ENCODE measurements around the gene CERS1. TPM values are rescaled to one million over a fixed set of nuclear protein-coding genes. Genes with fewer than 3 reads are reported as not detected.

Gene CERS1
- total RNA-seq, 2 experiments from 2014 or later: not detected

DNA sequence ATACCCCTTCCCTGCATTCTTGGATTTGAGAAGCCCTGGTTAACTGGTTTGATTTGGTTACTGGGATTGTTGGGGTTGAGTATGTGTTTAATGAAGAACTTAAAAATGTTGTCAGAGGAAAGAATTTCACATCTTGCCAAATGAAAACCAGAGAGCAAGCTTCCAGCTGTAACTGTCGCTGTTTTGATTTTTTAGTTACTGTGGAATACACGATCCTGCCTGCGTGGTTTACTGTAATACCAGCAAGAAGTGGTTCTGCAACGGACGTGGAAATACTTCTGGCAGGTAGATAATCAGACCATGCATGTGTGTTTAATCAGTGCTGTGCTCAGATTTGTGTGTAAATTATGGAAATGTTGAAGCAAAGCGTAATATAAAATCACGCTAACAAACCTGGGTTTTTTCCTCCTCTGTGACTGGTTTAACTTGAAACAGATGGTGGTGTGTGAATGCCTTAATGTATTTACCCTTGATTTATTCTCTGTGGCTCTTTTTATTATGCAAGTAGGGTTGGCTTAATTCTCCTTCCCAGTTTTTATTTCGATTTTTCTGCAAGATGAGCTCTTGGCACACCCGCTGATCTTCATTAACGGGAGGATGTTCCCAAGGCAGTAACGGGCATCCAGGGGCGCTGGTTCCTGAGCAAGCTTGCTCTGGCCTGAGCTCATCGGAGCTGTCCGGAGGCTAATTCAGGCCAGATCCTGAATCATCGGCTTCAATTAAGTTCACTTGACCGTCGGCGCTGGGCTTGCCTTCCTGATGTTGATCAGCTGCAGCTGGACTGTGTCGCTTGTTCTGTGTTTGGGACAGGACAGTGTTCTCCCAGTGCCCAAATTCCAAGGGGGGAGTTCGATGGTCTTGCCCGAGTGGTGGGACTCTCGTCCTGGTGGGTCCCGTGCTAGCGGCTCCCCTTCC is 48.2 kb downstream of the CERS1 start:
- POLR2A ChIA-PET: interaction anchor here (0.6 to 1.5 kb wide), 5 partner anchors 14 to 1387 kb away, joined by 3 to 7 read pairs (median 3); partner anchors contain the start of gene UPF1
- Mint-ChIP-seq H3K36me3 (ENCODE audit: low read depth) (peaks cover 47% of the 10 kb centered on the region), H3K9me3 (ENCODE audit: insufficient read depth) (no peaks in the 10 kb centered on the region), H3K27me3 (ENCODE audit: low read depth) (no peaks in the 10 kb centered on the region), H3K4me1 (ENCODE audit: low read depth) (peaks cover 66% of the 10 kb centered on the region), H3K27ac (no peak overlapping the region), H3K4me3 (no peak overlapping the region)
- DNase-seq: no peak
- no peak for ATAC-seq
- CTCF ChIA-PET: interaction anchor here (0.7 to 8.7 kb wide), 43 partner anchors 7 to 429 kb away, joined by 3 to 104 read pairs (median 3); partner anchors contain the start of genes COMP, ELL, REX1BD and SSBP4

DNA sequence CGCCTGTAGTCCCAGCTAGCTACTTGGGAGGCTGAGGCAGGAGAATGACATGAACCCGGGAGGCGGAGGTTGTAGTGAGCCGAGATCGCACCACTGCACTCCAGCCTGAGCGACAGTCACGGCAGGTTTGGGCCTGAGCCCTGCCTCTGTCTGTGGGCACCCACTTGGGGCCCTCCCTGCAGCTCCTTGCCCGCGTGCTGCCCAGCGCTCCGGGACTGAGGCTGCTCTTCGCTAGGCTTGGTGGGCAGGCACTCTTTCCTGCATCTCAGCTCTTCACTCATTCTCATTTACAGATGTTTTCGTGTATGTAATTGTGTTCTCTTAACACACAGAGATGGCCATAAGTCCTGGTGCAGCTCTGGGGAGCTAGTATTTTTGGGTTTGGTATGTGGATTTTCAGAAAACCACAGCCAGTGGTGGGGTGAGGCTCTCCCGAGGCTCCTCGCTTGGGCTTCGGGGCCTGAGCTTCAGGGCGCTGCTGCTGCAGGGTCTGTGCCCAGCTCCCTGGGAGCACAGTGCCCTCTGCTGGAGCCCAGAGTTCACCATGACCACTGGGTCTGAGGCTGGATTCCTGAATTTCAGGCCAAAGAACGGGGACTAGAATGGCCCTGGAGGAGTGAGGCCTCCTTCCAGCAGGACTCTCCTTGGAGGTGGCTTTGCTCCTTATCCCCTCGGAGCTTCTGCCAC is 49.0 kb downstream of the CERS1 start:
- CTCF ChIA-PET: interaction anchor here (0.5 to 8.7 kb wide), 52 partner anchors 8 to 428 kb away, joined by 3 to 104 read pairs (median 3); partner anchors contain the start of genes COMP, ELL, REX1BD and SSBP4
- Mint-ChIP-seq H3K4me1 (ENCODE audit: low read depth) (peaks cover 69% of the 10 kb centered on the region), H3K4me3 (no peak overlapping the region), H3K36me3 (ENCODE audit: low read depth) (peaks cover 45% of the 10 kb centered on the region), H3K27me3 (ENCODE audit: low read depth) (no peaks in the 10 kb centered on the region), H3K9me3 (ENCODE audit: insufficient read depth) (no peaks in the 10 kb centered on the region), H3K27ac (peak overlapping the region; percentile 60)
- DNase-seq (peak; percentile 74), ATAC-seq (peak; percentile 78)
- POLR2A ChIA-PET: interaction anchor here (0.6 to 1.5 kb wide), 3 partner anchors 13 to 106 kb away, joined by 3 to 7 read pairs (median 5); partner anchors contain the start of gene UPF1

DNA sequence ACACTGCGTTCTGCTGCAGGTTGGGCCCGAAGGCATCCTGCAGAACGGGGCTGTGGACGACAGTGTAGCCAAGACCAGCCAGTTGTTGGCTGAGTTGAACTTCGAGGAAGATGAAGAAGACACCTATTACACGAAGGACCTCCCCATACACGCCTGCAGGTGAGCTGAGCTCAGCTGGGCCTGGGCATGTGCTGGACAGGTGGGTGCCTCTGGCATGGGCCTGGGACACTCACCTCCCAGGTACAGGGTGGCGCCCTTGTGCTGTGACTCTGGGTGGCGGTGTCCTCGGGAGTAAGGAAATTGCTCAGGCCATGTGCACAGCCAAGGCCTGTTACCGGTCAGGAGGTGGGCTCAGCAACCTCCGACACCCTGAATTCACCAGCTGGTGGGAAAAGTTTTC is 50.0 kb downstream of the CERS1 start:
- no peak overlapping the region for H3K4me3 Mint-ChIP-seq
- H3K36me3 Mint-ChIP-seq (ENCODE audit: low read depth): peaks cover 42% of the 10 kb centered on the region
- H3K4me1 Mint-ChIP-seq (ENCODE audit: low read depth): peaks cover 78% of the 10 kb centered on the region
- ChIA-PET POLR2A (interaction anchor here (1.5 kb wide), 1 partner anchor 14 kb away, joined by 7 read pairs; the partner anchor contains the start of gene UPF1), CTCF (interaction anchor here (1.9 to 8.7 kb wide), 3 partner anchors 13 to 376 kb away, joined by 9 to 104 read pairs (median 12); partner anchors contain the start of gene UPF1)
- no peaks in the 10 kb centered on the region for H3K9me3 Mint-ChIP-seq (ENCODE audit: insufficient read depth)
- H3K27me3 Mint-ChIP-seq (ENCODE audit: low read depth): no peaks in the 10 kb centered on the region
- no peak overlapping the region for H3K27ac Mint-ChIP-seq
- no peak for DNase-seq
- no peak for ATAC-seq

DNA sequence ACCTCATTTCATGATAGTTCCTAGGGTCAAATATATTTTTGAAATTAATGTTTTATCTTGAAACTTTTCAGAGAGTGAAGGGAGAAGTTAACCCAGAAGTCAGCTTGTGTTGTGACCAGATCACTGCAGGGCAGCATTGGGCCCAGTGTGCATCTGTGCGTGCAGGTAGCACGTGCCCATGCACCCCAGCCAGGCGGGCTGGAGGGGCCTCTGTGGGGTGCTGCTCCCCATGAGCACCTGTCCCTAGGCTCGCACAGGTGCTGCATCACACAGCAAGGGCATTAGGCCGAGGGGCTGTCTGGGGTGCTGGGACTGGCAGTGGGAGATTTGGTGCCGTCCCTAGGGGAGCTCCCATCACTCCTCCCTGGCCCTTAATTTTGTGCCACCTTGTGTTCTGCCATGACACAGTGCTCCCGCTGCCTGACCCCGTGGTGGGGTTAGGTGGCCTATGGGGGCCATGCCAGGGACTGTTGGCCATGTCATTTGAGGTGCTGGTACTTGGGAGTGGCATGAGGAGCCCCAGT is 51.1 kb downstream of the CERS1 start:
- Mint-ChIP-seq H3K27ac (no peak overlapping the region), H3K4me1 (ENCODE audit: low read depth) (peaks cover 76% of the 10 kb centered on the region), H3K27me3 (ENCODE audit: low read depth) (no peaks in the 10 kb centered on the region), H3K4me3 (no peak overlapping the region), H3K9me3 (ENCODE audit: insufficient read depth) (no peaks in the 10 kb centered on the region), H3K36me3 (ENCODE audit: low read depth) (peaks cover 33% of the 10 kb centered on the region)
- no peak for DNase-seq
- POLR2A ChIA-PET: interaction anchor here (0.6 to 3.0 kb wide), 2 partner anchors 12 to 828 kb away, joined by 3 to 26 read pairs; partner anchors contain the start of gene UPF1
- CTCF ChIA-PET: interaction anchor here (8.7 kb wide), 1 partner anchor 11 kb away, joined by 104 read pairs; the partner anchor contains the start of gene UPF1
- no peak for ATAC-seq

DNA sequence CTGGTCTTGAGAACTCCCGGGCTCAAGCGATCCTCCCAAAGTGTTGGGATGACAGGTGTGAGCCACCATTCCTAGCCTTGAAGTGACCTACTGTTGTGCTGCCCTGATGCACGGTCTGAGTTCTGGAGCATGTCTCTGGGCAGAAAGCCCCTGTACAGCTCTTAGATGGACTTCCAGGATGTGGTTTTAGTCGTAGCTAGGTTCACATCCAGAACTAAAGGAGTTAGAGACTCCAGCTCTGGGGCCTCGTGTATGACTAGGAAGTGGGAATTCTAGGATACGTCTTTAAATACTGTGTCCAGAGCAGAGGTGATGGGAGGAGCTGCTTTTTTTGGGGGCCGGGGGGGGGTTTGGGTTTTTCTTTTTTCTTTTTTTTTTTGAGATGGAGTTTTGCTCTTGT is 52.0 kb downstream of the CERS1 start:
- peaks cover 72% of the 10 kb centered on the region for H3K4me1 Mint-ChIP-seq (ENCODE audit: low read depth)
- no peak for ATAC-seq
- H3K27me3 Mint-ChIP-seq (ENCODE audit: low read depth): no peaks in the 10 kb centered on the region
- no peak for DNase-seq
- POLR2A ChIA-PET: interaction anchor here (3.0 kb wide), 1 partner anchor 11 kb away, joined by 26 read pairs; the partner anchor contains the start of gene UPF1
- no peaks in the 10 kb centered on the region for H3K9me3 Mint-ChIP-seq (ENCODE audit: insufficient read depth)
- H3K36me3 Mint-ChIP-seq (ENCODE audit: low read depth): peaks cover 33% of the 10 kb centered on the region
- peak overlapping the region; percentile 86 for H3K27ac Mint-ChIP-seq
- CTCF ChIA-PET: interaction anchor here (0.5 to 8.7 kb wide), 4 partner anchors 11 to 359 kb away, joined by 3 to 104 read pairs (median 4); partner anchors contain the start of genes NR2C2AP and UPF1
- peak overlapping the region; percentile 38 for H3K4me3 Mint-ChIP-seq

DNA sequence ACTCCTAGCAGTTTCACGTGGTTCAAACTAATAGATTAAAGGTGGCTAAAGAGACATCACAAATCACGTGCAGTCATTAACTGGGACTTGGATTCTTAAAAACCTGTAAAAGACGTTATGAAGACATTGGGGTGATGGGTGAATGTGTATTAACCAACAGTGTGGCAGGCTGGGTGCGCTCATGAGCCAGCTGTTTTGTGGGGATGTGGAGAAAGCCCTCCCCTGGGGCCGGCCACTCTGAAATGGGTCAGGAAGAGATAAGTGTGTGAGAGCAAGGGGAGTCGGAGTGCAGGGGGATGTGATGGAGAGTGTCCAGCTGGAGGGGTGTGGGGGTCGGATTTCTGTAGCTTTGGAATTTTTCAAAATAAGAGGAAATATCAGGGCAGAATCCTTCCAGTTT is 53.8 kb downstream of the CERS1 start:
- no peak overlapping the region for H3K4me3 Mint-ChIP-seq

DNA sequence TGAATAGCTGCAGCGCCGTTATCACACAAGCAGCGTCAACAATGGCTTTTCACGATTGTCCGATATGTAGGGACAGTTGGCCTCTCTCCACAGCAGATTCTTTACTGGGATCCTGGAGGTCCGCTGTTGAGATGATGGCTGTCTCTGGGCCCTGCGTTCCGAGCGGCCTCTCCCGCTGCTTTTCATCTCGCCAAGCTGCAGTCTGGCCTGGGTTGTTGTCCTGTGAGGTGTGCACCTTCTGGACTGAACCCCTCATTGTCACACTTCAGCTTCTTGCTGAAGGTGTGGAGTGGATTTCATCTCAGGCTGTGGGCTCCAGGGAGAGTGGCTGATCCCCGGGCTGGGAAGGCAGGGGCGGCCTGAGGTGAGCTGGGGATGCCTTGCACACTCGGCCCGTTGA is 54.6 kb downstream of the CERS1 start:
- peaks cover 68% of the 10 kb centered on the region for H3K4me1 Mint-ChIP-seq (ENCODE audit: low read depth)
- no peaks in the 10 kb centered on the region for H3K27me3 Mint-ChIP-seq (ENCODE audit: low read depth)
- H3K4me3 Mint-ChIP-seq: no peak overlapping the region
- DNase-seq (no peak), ATAC-seq (no peak)
- ChIA-PET CTCF (interaction anchor here (8.7 kb wide), 1 partner anchor 8 kb away, joined by 104 read pairs; the partner anchor contains the start of gene UPF1), POLR2A (interaction anchor here (2.8 kb wide), 1 partner anchor 9 kb away, joined by 19 read pairs; the partner anchor contains the start of gene UPF1)
- peaks cover 31% of the 10 kb centered on the region for H3K36me3 Mint-ChIP-seq (ENCODE audit: low read depth)
- H3K9me3 Mint-ChIP-seq (ENCODE audit: insufficient read depth): no peaks in the 10 kb centered on the region
- no peak overlapping the region for H3K27ac Mint-ChIP-seq

More for the DNA sequence above, 53.8 kb downstream of the CERS1 start:
- H3K9me3 Mint-ChIP-seq (ENCODE audit: insufficient read depth): no peaks in the 10 kb centered on the region
- H3K36me3 Mint-ChIP-seq (ENCODE audit: low read depth): peaks cover 30% of the 10 kb centered on the region
- DNase-seq: no peak
- POLR2A ChIA-PET: interaction anchor here (2.8 kb wide), 1 partner anchor 9 kb away, joined by 19 read pairs; the partner anchor contains the start of gene UPF1
- H3K27ac Mint-ChIP-seq: peak overlapping the region; percentile 5
- no peaks in the 10 kb centered on the region for H3K27me3 Mint-ChIP-seq (ENCODE audit: low read depth)
- CTCF ChIA-PET: interaction anchor here (1.1 to 8.7 kb wide), 2 partner anchors 9 to 248 kb away, joined by 4 to 104 read pairs; partner anchors contain the start of gene UPF1
- ATAC-seq: no peak
- peaks cover 72% of the 10 kb centered on the region for H3K4me1 Mint-ChIP-seq (ENCODE audit: low read depth)

DNA sequence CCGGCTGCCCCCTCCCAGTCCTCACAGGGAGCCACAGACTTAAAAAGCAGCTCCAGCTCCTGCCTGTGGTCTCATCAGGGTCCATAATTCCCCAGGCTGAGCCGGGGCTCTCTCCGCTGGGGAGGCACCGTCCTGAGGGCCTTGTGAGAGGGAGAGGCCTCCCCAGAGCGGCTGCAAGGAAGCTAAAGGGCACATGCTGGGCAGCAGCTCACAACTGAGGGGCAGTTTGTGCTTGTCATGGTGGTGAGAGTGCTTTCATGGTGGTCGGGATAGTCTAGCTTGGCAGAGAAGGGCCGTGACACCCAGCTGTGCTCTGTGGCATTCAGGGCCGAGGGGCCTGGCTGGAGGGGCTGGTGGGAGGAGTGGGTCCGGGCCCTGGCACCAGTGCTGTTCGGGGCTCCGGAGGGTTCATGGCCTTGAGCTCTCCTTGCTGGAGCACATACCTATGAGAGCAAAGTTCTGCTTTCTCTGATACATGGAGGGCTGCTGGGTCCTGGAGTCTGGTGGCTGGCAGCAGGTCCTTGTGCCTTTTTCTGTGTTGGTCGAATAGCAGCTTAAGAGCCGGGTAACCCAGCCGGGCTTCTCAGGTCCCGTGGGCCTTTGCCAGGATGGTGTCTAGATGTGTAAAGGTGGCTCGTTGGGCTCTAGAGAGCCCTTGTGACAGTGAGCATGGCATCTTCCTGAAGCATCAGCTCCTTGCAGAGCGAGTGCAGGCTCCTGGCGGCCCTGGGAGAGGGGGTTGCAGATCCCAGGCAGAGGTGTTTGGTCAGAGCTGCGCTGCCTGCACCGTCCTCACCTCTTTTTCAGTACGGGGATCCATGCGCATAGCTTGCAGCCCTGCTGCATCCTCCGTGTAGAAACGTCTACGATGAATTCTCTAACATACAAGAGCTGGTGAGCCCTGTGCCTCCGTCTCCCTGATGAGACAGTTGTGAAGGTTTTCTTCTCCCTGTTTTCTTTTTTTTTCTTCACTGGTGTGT is 55.4 kb downstream of the CERS1 start:
- no peak overlapping the region for H3K27ac Mint-ChIP-seq
- POLR2A ChIA-PET: interaction anchor here (2.8 kb wide), 1 partner anchor 8 kb away, joined by 19 read pairs; the partner anchor contains the start of gene UPF1

DNA sequence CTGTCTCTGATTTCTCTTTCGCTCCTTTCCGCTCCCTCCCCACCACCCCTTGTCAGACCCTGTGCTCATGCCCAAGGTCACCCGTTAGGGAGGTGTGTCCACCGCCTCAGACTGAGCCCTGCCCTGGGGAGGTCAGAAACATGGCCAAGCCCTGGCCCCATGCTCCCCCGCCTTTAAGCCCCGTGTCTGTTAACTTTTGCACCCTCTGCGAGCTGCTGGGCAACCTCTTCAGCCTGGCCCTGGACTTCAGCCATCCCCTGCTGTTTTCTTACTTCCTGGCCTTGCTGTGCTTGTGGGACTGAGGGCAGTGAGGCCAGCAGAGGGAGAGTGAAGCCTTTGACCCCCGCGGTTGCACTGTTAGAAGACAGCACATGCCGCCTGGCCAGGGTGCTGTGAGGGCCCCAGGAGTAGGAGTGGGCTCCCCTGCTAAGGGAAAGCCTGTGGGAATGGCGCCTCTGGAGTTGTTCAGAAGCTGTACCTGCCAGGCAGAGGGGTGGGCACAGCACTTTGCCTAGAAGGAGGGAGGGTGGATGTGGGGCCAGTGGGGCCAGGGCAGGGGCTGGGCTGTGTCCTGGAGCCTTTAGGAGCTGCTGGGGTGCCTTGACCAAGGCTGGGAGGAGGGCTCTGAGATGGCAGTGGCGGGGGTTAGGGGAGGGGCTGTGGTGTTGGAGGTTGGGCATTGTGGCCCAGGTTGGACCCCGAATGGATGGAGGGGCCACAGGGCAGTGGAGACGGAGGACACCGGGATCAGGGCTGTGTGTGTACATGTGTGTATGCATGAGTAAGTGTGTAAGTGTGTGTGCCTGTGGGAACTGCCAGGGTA is 56.3 kb downstream of the CERS1 start:
- Mint-ChIP-seq H3K9me3 (ENCODE audit: insufficient read depth) (no peaks in the 10 kb centered on the region), H3K27me3 (ENCODE audit: low read depth) (no peaks in the 10 kb centered on the region), H3K4me3 (no peak overlapping the region), H3K27ac (no peak overlapping the region), H3K36me3 (ENCODE audit: low read depth) (peaks cover 45% of the 10 kb centered on the region), H3K4me1 (ENCODE audit: low read depth) (peaks cover 71% of the 10 kb centered on the region)
- POLR2A ChIA-PET: interaction anchor here (2.8 kb wide), 1 partner anchor 7 kb away, joined by 19 read pairs; the partner anchor contains the start of gene UPF1
- CTCF ChIA-PET: interaction anchor here (0.6 kb wide), 1 partner anchor 500 kb away, joined by 3 read pairs; no protein-coding TSS in a partner anchor
- ATAC-seq: no peak
- no peak for DNase-seq

More for the DNA sequence above, 55.4 kb downstream of the CERS1 start:
- CTCF ChIA-PET: interaction anchor here (0.6 kb wide), 1 partner anchor 501 kb away, joined by 3 read pairs; no protein-coding TSS in a partner anchor
- DNase-seq (no peak), ATAC-seq (no peak)
- Mint-ChIP-seq H3K4me3 (no peak overlapping the region), H3K9me3 (ENCODE audit: insufficient read depth) (no peaks in the 10 kb centered on the region), H3K36me3 (ENCODE audit: low read depth) (peaks cover 37% of the 10 kb centered on the region), H3K27me3 (ENCODE audit: low read depth) (no peaks in the 10 kb centered on the region), H3K4me1 (ENCODE audit: low read depth) (peaks cover 70% of the 10 kb centered on the region)
